ENCODE results near the gene FGA.
"Not testable (repeated sequence)": the region's sequence is repeated elsewhere in the genome, so short reads cannot be mapped to it uniquely, and the experiment has no call there.

Gene FGA

DNA sequence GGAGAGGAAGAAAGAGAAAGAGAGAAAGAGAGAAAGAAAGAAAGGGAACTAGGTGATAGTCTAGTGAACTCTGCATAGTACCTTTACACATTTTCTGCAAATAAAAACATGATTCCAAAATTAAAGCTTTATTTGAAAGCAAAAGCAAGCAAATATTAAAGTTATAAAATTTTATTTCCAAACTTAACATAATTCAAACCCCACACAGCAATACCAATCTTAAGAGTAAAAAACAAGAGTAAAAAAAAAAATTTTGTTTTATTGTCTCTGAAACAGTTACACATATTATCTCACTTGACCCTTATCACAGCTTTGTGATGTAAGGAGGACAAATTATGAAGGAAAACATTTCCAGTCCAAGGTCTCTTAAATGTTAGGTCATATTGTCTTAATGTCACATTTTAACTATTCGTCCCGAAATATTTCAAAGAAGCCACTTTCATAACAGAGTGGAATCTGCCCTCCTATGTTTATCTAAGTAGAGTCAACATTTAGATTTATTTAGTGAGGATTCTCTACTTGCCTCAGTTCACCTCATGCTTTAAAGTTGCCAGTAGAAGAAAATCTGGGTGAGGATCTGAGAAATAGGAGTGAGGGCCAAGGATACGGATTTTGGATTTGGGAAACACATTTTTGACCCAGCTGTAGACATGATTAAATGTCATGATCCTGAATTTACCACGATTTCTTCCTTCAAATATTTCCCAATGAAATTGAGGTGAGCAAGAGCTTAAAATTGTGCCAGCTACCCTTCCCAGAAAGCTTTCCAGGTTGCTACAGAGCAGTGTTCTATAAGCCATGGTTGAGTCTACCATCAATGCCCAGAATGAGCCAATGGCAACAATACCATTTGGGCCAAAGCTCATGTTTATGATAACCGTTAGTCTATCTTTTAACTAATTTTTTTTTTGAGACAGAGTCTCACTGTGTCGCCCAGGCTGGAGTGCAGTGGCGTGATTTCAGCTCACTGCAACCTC lies 7.5 kb upstream of the FGA start:
- H3K9me3 Mint-ChIP-seq = no peaks in the 10 kb centered on the region
- H3K4me1 Mint-ChIP-seq (ENCODE audit: low read depth) = peaks cover 2% of the 10 kb centered on the region
- H3K27ac Mint-ChIP-seq = no peak overlapping the region
- no peak for DNase-seq (ENCODE audit: low spot score)
- H3K4me3 Mint-ChIP-seq = no peak overlapping the region
- H3K27me3 Mint-ChIP-seq (ENCODE audit: low read depth) = peaks cover 14% of the 10 kb centered on the region
- no peaks in the 10 kb centered on the region for H3K36me3 Mint-ChIP-seq (ENCODE audit: low read depth)

DNA sequence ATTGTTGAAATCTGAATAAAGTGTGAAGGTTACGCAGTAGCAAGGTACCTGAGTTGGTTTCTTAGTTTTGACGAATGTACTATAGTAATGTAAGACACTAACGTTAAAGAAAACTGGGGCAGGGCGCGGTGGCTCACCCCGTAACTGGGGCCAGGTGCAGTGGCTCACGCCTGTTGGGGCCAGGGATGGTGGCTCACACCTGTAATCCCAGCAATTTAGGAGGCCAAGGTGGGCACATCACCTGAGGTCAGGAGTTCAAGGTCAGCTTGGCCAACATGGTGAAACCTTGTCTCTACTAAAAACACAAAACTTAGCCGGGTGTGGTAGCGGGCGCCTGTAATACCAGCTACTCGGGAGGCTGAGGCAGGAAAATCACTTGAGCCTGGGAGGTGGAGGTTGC lies 6.7 kb upstream of the FGA start:
- not testable (repeated sequence) for H3K4me3 Mint-ChIP-seq; H3K27ac Mint-ChIP-seq; H3K4me1 Mint-ChIP-seq (ENCODE audit: low read depth); DNase-seq (ENCODE audit: low spot score); H3K36me3 Mint-ChIP-seq (ENCODE audit: low read depth); H3K9me3 Mint-ChIP-seq
- H3K27me3 Mint-ChIP-seq (ENCODE audit: low read depth) = peaks cover 10% of the 10 kb centered on the region

- Mint-ChIP-seq H3K36me3 (ENCODE audit: low read depth) (no peaks in the 10 kb centered on the region), H3K27ac (no peak overlapping the region), H3K4me1 (ENCODE audit: low read depth) (no peaks in the 10 kb centered on the region), H3K27me3 (ENCODE audit: low read depth) (peaks cover 4% of the 10 kb centered on the region), H3K9me3 (no peaks in the 10 kb centered on the region), H3K4me3 (no peak overlapping the region)
- no peak for DNase-seq (ENCODE audit: low spot score)
These were observed 5.3 kb upstream of the FGA start for GRCh38 chr4:154595807-154596206.

DNA sequence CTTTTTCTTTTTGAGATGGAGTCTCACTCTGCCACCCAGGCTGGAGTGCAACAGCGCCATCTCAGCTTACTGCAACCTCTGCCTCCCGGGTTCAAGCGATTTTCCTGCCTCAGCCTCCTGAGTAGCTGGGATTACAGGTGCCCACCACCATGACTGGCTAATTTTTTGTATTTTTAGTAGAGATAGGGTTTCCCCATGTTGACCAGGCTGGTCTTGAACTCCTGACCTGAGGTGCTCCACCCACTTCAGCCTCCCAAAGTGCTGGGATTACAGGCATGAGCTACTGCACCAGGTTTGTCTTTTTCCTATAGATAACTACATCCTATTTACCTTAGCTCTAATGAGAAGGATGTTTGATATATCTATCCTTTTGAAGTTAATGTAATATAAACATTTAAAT lies 3.8 kb upstream of the FGA start:
- not testable (repeated sequence) for H3K36me3 Mint-ChIP-seq (ENCODE audit: low read depth); H3K4me1 Mint-ChIP-seq (ENCODE audit: low read depth); H3K27ac Mint-ChIP-seq; H3K27me3 Mint-ChIP-seq (ENCODE audit: low read depth); H3K4me3 Mint-ChIP-seq; DNase-seq (ENCODE audit: low spot score); H3K9me3 Mint-ChIP-seq

DNA sequence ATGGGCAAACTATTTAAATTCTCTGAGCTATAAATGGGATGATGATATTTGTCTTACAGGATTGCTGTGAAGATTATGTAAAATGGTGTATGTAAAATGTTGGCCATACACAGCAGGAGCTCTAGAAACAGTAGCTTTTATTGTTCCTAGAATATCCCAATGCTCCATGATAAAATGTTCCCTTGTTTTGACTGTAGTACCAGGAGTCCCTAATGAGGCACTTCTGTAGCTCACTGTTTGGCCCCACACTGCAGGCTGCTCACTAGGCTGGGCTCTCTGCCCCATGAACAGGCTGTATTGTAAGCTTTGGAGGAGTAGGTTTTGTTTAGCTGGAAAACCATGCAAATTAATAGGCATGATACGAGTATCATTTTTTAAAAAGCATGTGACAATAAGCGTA lies 3.3 kb upstream of the FGA start:
- no peaks in the 10 kb centered on the region for H3K36me3 Mint-ChIP-seq (ENCODE audit: low read depth)
- H3K27me3 Mint-ChIP-seq (ENCODE audit: low read depth) = peaks cover 9% of the 10 kb centered on the region
- no peak for DNase-seq (ENCODE audit: low spot score)
- no peak overlapping the region for H3K27ac Mint-ChIP-seq
- no peak overlapping the region for H3K4me3 Mint-ChIP-seq
- no peaks in the 10 kb centered on the region for H3K4me1 Mint-ChIP-seq (ENCODE audit: low read depth)
- H3K9me3 Mint-ChIP-seq = no peaks in the 10 kb centered on the region

DNA sequence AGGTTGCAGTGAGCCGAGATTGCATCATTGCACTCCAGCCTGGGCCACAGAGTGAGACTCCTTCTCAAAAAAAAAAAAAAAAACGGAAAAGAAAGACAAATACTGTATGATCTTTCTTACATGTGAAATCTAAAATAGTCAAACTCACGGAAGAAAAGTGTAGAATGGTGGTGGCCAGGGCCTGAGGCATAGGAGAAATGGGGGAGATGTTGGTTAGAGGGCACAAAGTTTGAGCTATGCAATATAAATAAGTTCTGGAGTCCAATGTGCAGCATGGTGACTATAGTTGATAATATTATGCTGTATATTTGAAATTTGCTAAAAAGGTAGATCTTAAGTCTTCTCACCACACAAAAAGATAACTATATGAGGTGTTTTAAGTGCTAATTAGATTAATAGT lies 1.3 kb upstream of the FGA start:
- no peak for DNase-seq (ENCODE audit: low spot score)
- Mint-ChIP-seq H3K36me3 (ENCODE audit: low read depth) (no peaks in the 10 kb centered on the region), H3K27ac (no peak overlapping the region), H3K27me3 (ENCODE audit: low read depth) (peaks cover 7% of the 10 kb centered on the region), H3K9me3 (no peaks in the 10 kb centered on the region), H3K4me3 (no peak overlapping the region), H3K4me1 (ENCODE audit: low read depth) (no peaks in the 10 kb centered on the region)

GRCh38 chr4:154589296-154590197 lies 995 bp downstream of the FGA start:
- H3K9me3 Mint-ChIP-seq = no peaks in the 10 kb centered on the region
- H3K4me3 Mint-ChIP-seq = no peak overlapping the region
- no peak overlapping the region for H3K27ac Mint-ChIP-seq
- H3K4me1 Mint-ChIP-seq (ENCODE audit: low read depth) = no peaks in the 10 kb centered on the region
- H3K27me3 Mint-ChIP-seq (ENCODE audit: low read depth) = peaks cover 6% of the 10 kb centered on the region
- DNase-seq (ENCODE audit: low spot score) = no peak
- H3K36me3 Mint-ChIP-seq (ENCODE audit: low read depth) = no peaks in the 10 kb centered on the region

- Mint-ChIP-seq H3K36me3 (ENCODE audit: low read depth) (no peaks in the 10 kb centered on the region), H3K9me3 (no peaks in the 10 kb centered on the region), H3K27me3 (ENCODE audit: low read depth) (peaks cover 6% of the 10 kb centered on the region), H3K27ac (no peak overlapping the region), H3K4me3 (no peak overlapping the region), H3K4me1 (ENCODE audit: low read depth) (no peaks in the 10 kb centered on the region)
- no peak for DNase-seq (ENCODE audit: low spot score)
These were observed 2.3 kb downstream of the FGA start for GRCh38 chr4:154588198-154588597.

- no peak for DNase-seq (ENCODE audit: low spot score)
- Mint-ChIP-seq H3K27me3 (ENCODE audit: low read depth) (peaks cover 6% of the 10 kb centered on the region), H3K36me3 (ENCODE audit: low read depth) (no peaks in the 10 kb centered on the region), H3K27ac (no peak overlapping the region), H3K4me1 (ENCODE audit: low read depth) (no peaks in the 10 kb centered on the region), H3K9me3 (no peaks in the 10 kb centered on the region), H3K4me3 (no peak overlapping the region)
These were observed 4.1 kb downstream of the FGA start for GRCh38 chr4:154586296-154587033.

DNA sequence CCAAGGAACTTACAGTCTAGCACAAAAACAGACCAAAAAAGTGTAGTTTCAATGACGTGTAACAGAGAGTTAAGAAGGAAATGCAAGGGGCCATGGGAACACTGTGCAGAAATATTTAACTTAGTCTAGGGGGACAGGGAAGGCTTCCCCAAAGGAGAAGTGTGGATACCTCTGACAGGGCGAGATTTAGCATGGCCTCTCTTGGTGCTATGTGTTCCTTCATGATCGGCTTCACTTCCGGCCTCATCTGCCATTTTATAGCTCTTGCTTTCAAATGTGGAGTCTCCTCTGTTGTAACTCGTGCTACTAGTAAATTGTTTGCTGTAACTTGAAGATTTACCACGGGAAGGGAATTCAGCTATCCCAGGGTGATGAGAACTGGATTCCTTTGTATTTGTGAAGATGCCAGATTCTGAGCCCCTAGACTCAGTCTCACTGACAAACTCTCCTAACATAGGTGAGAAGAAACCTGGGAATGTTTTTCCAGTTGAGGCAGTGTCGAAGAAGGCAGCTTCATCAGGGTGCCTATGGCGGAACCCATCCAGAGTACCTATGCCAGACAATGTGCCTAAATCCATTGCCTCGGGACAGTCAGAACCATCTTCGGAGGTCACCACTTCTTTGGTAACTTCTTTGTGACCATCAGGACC lies 5.0 kb downstream of the FGA start:
- H3K4me1 Mint-ChIP-seq (ENCODE audit: low read depth) = no peaks in the 10 kb centered on the region
- H3K27ac Mint-ChIP-seq = no peak overlapping the region
- H3K36me3 Mint-ChIP-seq (ENCODE audit: low read depth) = no peaks in the 10 kb centered on the region
- H3K9me3 Mint-ChIP-seq = no peaks in the 10 kb centered on the region
- H3K27me3 Mint-ChIP-seq (ENCODE audit: low read depth) = peaks cover 6% of the 10 kb centered on the region
- DNase-seq (ENCODE audit: low spot score) = no peak
- no peak overlapping the region for H3K4me3 Mint-ChIP-seq

DNA sequence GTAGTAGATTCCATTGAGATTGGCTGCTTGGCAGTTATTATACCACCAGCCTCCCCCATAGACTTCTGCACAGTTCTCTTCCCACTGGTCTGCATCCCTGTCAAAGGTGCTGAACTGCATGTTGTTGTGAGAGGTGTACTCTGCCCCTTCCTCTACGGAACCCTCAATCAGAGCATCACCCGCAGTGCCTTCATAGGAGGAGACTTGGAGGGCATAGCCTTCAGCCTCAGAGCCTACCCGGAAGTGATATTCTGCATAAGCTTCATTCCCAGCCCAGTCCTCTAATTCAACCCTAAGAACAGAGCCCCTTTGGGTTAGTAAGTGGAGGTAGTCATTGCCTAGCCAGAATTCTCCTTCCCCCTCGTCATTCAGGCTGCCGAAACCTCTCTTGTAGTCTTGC lies 6.3 kb downstream of the FGA start:
- no peak for DNase-seq (ENCODE audit: low spot score)
- H3K27me3 Mint-ChIP-seq (ENCODE audit: low read depth) = peaks cover under 1% of the 10 kb centered on the region
- H3K27ac Mint-ChIP-seq = no peak overlapping the region
- no peaks in the 10 kb centered on the region for H3K36me3 Mint-ChIP-seq (ENCODE audit: low read depth)
- H3K4me3 Mint-ChIP-seq = no peak overlapping the region
- no peaks in the 10 kb centered on the region for H3K4me1 Mint-ChIP-seq (ENCODE audit: low read depth)
- no peaks in the 10 kb centered on the region for H3K9me3 Mint-ChIP-seq

DNA sequence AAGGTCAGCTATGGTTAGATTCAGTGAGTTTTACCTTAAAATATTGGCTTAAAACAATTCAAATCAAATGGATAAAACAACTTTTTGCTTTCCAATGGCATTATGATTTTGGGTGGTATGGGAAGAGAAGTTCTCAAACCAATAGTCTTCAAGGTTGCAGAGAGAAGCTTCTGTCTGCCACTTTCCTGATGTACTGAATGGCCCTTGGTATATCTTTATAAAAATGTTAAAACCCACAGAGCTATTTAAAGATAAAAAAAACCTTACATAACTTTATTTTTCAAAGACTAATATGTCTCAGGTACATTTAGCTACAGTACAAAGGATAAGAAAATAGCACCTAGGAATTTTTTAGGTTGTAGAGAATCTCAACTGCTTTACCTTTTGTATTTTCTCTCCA lies 6.9 kb downstream of the FGA start:
- Mint-ChIP-seq H3K27me3 (ENCODE audit: low read depth) (peaks cover 3% of the 10 kb centered on the region), H3K27ac (no peak overlapping the region), H3K36me3 (ENCODE audit: low read depth) (no peaks in the 10 kb centered on the region), H3K4me1 (ENCODE audit: low read depth) (no peaks in the 10 kb centered on the region), H3K4me3 (no peak overlapping the region), H3K9me3 (no peaks in the 10 kb centered on the region)
- no peak for DNase-seq (ENCODE audit: low spot score)

- H3K27ac Mint-ChIP-seq = no peak overlapping the region
- H3K4me1 Mint-ChIP-seq (ENCODE audit: low read depth) = no peaks in the 10 kb centered on the region
- H3K27me3 Mint-ChIP-seq (ENCODE audit: low read depth) = peaks cover 3% of the 10 kb centered on the region
- DNase-seq (ENCODE audit: low spot score) = no peak
- no peaks in the 10 kb centered on the region for H3K36me3 Mint-ChIP-seq (ENCODE audit: low read depth)
- no peaks in the 10 kb centered on the region for H3K9me3 Mint-ChIP-seq
- no peak overlapping the region for H3K4me3 Mint-ChIP-seq
These were observed 7.3 kb downstream of the FGA start for GRCh38 chr4:154583230-154583629.
